HepG2 (cell line): Measurements from ENCODE around the gene JPT2. TPM values are rescaled to one million over a fixed set of nuclear protein-coding genes. Genes with fewer than 3 reads are reported as not detected.

Source experiments
- FOXA1 ChIP-seq, 2 experiments: fragments of 450-650 bp in 1 of 2; sonication (generic) in 1 of 2; formaldehyde crosslinking in 1 of 2; IDR thresholded peaks; 2 replicates each; pipeline versions ENCODE4 v1.4.0 to v1.6.1; 2016 to 2020; ENCODE audit warnings: missing genetic modification reagents in 1 of 2
- GATAD1 ChIP-seq: IDR thresholded peaks from 2 replicates; pipeline ENCODE4 v1.6.1; 2016; ENCODE audit warnings: missing genetic modification reagents, missing compliant biosample characterization
- HNRNPK ChIP-seq: fragments of 200-400 bp; formaldehyde crosslinking; IDR thresholded peaks from 2 replicates; pipeline ENCODE4 v1.6.1; 2018; ENCODE audit warnings: low read length, low read depth, moderate library complexity, mild to moderate bottlenecking; ENCODE audit not compliant: poor library complexity, severe bottlenecking
- IKZF4 ChIP-seq: sonication (generic); formaldehyde crosslinking; IDR thresholded peaks from 2 replicates; pipeline ENCODE4 v1.5.1; 2020; ENCODE audit warnings: borderline replicate concordance, mild to moderate bottlenecking, low read depth, missing genetic modification reagents; ENCODE audit errors: not compliant biosample characterization
- NKX3-1 ChIP-seq: sonication (generic); formaldehyde crosslinking; IDR thresholded peaks from 2 replicates; pipeline ENCODE4 v1.5.0; 2020; ENCODE audit warnings: missing genetic modification reagents
- NR1H2 ChIP-seq: sonication (generic); formaldehyde crosslinking; IDR thresholded peaks from 2 replicates; pipeline ENCODE4 v1.8.1; 2022; ENCODE audit warnings: low read depth, missing genetic modification reagents, borderline replicate concordance
- NR2F1 ChIP-seq, 2 experiments: fragments of 450-650 bp in 1 of 2; formaldehyde crosslinking in 1 of 2; IDR thresholded peaks; 2 replicates each; pipeline versions ENCODE4 v1.5.0 to v1.6.1; 2016 to 2020; ENCODE audit warnings: mild to moderate bottlenecking in 1 of 2, missing compliant biosample characterization in 1 of 2, missing genetic modification reagents in 1 of 2, moderate library complexity in 1 of 2
- PRMT3 ChIP-seq: sonication (generic); formaldehyde crosslinking; IDR thresholded peaks from 2 replicates; pipeline ENCODE4 v1.8.1; 2022; ENCODE audit warnings: low read depth, mild to moderate bottlenecking, moderate library complexity, missing genetic modification reagents, borderline replicate concordance
- RBM22 ChIP-seq: fragments of 200-400 bp; formaldehyde crosslinking; optimal IDR thresholded peaks from 2 replicates; pipeline ENCODE3; 2017; ENCODE audit warnings: mild to moderate bottlenecking, low read length, moderate library complexity
- REPIN1 ChIP-seq: sonication (generic); formaldehyde crosslinking; IDR thresholded peaks from 2 replicates; pipeline ENCODE4 v1.8.0; 2022; ENCODE audit warnings: missing genetic modification reagents, low read depth, mild to moderate bottlenecking, borderline replicate concordance
- SMAD1 ChIP-seq: sonication (generic); formaldehyde crosslinking; IDR thresholded peaks from 2 replicates; pipeline ENCODE4 v1.4.0; 2020; ENCODE audit warnings: missing genetic modification reagents, low read depth, mild to moderate bottlenecking, borderline replicate concordance
- SOX5 ChIP-seq: IDR thresholded peaks from 2 replicates; pipeline ENCODE4 v1.6.1; 2016; ENCODE audit warnings: borderline replicate concordance
- STAG1 ChIP-seq: sonication (generic); formaldehyde crosslinking; IDR thresholded peaks from 2 replicates; pipeline ENCODE4 v1.4.0; 2020; ENCODE audit warnings: missing genetic modification reagents
- ZBTB38 ChIP-seq: sonication (generic); formaldehyde crosslinking; IDR thresholded peaks from 2 replicates; pipeline ENCODE4 v1.5.1; 2020; ENCODE audit warnings: mild to moderate bottlenecking, missing genetic modification reagents
- ZC3H4 ChIP-seq: sonication (generic); formaldehyde crosslinking; IDR thresholded peaks from 2 replicates; pipeline ENCODE4 v1.4.0; 2020; ENCODE audit warnings: missing genetic modification reagents, borderline replicate concordance
- ZFP41 ChIP-seq: sonication (generic); formaldehyde crosslinking; IDR thresholded peaks from 2 replicates; pipeline ENCODE4 v1.4.0; 2020; ENCODE audit warnings: mild to moderate bottlenecking, missing genetic modification reagents, borderline replicate concordance
- ZNF121 ChIP-seq: sonication (generic); formaldehyde crosslinking; IDR thresholded peaks from 2 replicates; pipeline ENCODE4 v1.5.0; 2020; ENCODE audit warnings: mild to moderate bottlenecking, missing genetic modification reagents
- ZNF839 ChIP-seq: sonication (generic); formaldehyde crosslinking; IDR thresholded peaks from 2 replicates; pipeline ENCODE4 v1.4.0; 2020; ENCODE audit warnings: missing genetic modification reagents, mild to moderate bottlenecking, borderline replicate concordance
- polyA plus RNA-seq, 8 experiments: library from polyadenylated mRNA; depleted of rRNA in 3 of 8; stranded (reverse) in 7 of 8; unstranded in 1 of 8; fragments of >200 nt; fragmentation: Illumina TruSeq in 4 of 8; extraction: Trizol in 4 of 8; gene quantifications; 2 replicates each; pipeline versions ENCODE4 v1.2.1 to v1.2.3, GENCODE V29; 2011 to 2016; ENCODE audit warnings: low read depth in 4 of 8, missing spikeins in 1 of 8, mixed read lengths in 1 of 8; ENCODE audit not compliant: insufficient read depth in 1 of 8
- total RNA-seq, 5 experiments: library from RNA; depleted of rRNA; stranded (reverse); fragments of >200 nt; fragmentation: Illumina TruSeq; extraction: Trizol; gene quantifications; 2 replicates each; pipeline ENCODE4 v1.2.3, GENCODE V29; 2016; ENCODE audit warnings: low read depth in 1 of 5
- TF ChIP-seq, protein P1 (sequence below): sonication (generic); formaldehyde crosslinking; conservative IDR thresholded peaks from 2 replicates; pipeline ENCODE4 v1.4.0; 2020; ENCODE audit warnings: missing genetic modification reagents
- TF ChIP-seq, protein P2 (sequence below): sonication (generic); formaldehyde crosslinking; IDR thresholded peaks from 2 replicates; pipeline ENCODE4 v1.5.1; 2020; ENCODE audit warnings: mild to moderate bottlenecking, missing genetic modification reagents, moderate library complexity
- TF ChIP-seq, protein P3 (sequence below): sonication (generic); formaldehyde crosslinking; IDR thresholded peaks from 2 replicates; pipeline ENCODE4 v1.5.0; 2020; ENCODE audit warnings: mild to moderate bottlenecking, missing genetic modification reagents
- TF ChIP-seq, protein P4 (sequence below): sonication (generic); formaldehyde crosslinking; IDR thresholded peaks from 2 replicates; pipeline ENCODE4 v1.4.0; 2020; ENCODE audit warnings: missing genetic modification reagents

Gene JPT2
- total and polyA plus RNA-seq, 2 of the 13 experiments (the other 11 are each of a cell fraction or from before 2014, with no cell fraction given), result 53.5 to 89.4 TPM

DNA sequence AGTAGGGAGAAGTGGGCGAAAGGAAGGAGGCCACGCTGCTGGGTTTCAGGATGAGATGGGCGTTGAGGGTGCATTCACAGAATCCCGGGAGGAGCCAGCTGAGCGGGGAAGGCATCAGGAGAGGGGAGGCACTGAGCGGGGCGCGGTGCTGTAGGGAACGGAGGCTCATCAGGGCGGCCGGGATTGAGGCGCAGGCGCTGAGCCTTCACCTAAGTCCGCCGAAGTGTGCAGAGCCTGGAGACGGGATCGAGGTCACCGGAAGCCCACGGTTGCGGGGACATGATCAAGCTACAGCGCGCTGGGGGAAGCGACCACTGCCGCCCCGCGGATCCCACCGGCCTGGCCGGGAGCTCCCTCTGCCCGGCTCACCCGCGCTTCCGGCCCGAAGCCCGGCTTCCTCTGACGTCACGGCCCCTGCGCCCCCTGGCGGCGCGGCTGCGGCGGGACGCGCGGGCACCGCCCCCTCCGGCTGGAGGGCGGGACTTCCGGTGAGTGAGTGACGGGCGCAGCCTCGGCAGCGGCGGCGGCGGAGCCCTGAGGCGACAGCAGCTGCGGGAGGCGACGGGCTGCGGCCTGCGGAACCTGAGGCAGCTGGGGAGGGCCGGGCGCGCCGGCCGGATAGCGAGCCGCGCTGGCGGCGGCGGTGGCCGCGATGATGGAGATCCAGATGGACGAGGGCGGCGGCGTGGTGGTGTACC is 27.8 kb downstream of the JPT2 start, which contains the start of gene MAPK8IP3 (continued):
- TF ChIP-seq, protein P1, sequence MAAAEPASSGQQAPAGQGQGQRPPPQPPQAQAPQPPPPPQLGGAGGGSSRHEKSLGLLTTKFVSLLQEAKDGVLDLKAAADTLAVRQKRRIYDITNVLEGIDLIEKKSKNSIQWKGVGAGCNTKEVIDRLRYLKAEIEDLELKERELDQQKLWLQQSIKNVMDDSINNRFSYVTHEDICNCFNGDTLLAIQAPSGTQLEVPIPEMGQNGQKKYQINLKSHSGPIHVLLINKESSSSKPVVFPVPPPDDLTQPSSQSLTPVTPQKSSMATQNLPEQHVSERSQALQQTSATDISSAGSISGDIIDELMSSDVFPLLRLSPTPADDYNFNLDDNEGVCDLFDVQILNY, result 0 out of 2 replicates have a peak, but pooled peaks have one; percentile 60
- no peak for TF ChIP-seq SMAD1 (CRISPR knock-in tag)
- TF ChIP-seq NKX3-1 (CRISPR knock-in tag), result peak; percentile 83; the same call in 1 of the 2 replicates
- TF ChIP-seq NR1H2 (CRISPR knock-in tag), result no peak; the same call in 1 of the 2 replicates
- TF ChIP-seq STAG1 (CRISPR knock-in tag), result no peak; the same call in 1 of the 2 replicates
- TF ChIP-seq ZFP41 (CRISPR knock-in tag), result no peak
- TF ChIP-seq, protein P2, sequence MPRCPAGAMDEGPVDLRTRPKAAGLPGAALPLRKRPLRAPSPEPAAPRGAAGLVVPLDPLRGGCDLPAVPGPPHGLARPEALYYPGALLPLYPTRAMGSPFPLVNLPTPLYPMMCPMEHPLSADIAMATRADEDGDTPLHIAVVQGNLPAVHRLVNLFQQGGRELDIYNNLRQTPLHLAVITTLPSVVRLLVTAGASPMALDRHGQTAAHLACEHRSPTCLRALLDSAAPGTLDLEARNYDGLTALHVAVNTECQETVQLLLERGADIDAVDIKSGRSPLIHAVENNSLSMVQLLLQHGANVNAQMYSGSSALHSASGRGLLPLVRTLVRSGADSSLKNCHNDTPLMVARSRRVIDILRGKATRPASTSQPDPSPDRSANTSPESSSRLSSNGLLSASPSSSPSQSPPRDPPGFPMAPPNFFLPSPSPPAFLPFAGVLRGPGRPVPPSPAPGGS (CRISPR knock-in tag), result peak; percentile 86
- TF ChIP-seq FOXA1 (IDR thresholded peaks at IDR 0.05), result no peak
- 0 out of 2 replicates have a peak, but pooled peaks have one; percentile 18 for TF ChIP-seq FOXA1 (CRISPR knock-in tag; IDR thresholded peaks at IDR 0.05)
- no peak for TF ChIP-seq RBM22
- TF ChIP-seq REPIN1, result no peak; the same call in 1 of the 2 replicates
- no peak for TF ChIP-seq ZNF839 (CRISPR knock-in tag)
- TF ChIP-seq, protein P3, sequence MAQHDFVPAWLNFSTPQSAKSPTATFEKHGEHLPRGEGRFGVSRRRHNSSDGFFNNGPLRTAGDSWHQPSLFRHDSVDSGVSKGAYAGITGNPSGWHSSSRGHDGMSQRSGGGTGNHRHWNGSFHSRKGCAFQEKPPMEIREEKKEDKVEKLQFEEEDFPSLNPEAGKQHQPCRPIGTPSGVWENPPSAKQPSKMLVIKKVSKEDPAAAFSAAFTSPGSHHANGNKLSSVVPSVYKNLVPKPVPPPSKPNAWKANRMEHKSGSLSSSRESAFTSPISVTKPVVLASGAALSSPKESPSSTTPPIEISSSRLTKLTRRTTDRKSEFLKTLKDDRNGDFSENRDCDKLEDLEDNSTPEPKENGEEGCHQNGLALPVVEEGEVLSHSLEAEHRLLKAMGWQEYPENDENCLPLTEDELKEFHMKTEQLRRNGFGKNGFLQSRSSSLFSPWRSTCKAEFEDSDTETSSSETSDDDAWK (CRISPR knock-in tag), result no peak
- peak; percentile 73 for TF ChIP-seq HNRNPK
- no peak for TF ChIP-seq ZNF121 (CRISPR knock-in tag)
- TF ChIP-seq ZBTB38 (CRISPR knock-in tag), result peak; percentile 82
- no peak; the same call in 1 of the 2 replicates for TF ChIP-seq SOX5 (CRISPR knock-in tag)
- no peak; the same call in 1 of the 2 replicates for TF ChIP-seq PRMT3 (CRISPR knock-in tag)
- no peak for TF ChIP-seq NR2F1 (CRISPR knock-in tag; IDR thresholded peaks at IDR 0.05)
- TF ChIP-seq GATAD1 (CRISPR knock-in tag), result peak; percentile 81
- no peak for TF ChIP-seq ZC3H4 (CRISPR knock-in tag)
- TF ChIP-seq IKZF4 (CRISPR knock-in tag), result no peak
- TF ChIP-seq, protein P4, sequence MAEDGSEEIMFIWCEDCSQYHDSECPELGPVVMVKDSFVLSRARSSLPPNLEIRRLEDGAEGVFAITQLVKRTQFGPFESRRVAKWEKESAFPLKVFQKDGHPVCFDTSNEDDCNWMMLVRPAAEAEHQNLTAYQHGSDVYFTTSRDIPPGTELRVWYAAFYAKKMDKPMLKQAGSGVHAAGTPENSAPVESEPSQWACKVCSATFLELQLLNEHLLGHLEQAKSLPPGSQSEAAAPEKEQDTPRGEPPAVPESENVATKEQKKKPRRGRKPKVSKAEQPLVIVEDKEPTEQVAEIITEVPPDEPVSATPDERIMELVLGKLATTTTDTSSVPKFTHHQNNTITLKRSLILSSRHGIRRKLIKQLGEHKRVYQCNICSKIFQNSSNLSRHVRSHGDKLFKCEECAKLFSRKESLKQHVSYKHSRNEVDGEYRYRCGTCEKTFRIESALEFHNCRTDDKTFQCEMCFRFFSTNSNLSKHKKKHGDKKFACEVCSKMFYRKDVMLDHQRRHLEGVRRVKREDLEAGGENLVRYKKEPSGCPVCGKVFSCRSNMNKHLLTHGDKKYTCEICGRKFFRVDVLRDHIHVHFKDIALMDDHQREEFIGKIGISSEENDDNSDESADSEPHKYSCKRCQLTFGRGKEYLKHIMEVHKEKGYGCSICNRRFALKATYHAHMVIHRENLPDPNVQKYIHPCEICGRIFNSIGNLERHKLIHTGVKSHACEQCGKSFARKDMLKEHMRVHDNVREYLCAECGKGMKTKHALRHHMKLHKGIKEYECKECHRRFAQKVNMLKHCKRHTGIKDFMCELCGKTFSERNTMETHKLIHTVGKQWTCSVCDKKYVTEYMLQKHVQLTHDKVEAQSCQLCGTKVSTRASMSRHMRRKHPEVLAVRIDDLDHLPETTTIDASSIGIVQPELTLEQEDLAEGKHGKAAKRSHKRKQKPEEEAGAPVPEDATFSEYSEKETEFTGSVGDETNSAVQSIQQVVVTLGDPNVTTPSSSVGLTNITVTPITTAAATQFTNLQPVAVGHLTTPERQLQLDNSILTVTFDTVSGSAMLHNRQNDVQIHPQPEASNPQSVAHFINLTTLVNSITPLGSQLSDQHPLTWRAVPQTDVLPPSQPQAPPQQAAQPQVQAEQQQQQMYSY (CRISPR knock-in tag), result peak; percentile 73
